CD4-positive, alpha-beta T cell (primary cell): ENCODE results near the gene NUP214. TPM values are rescaled to one million over a fixed set of nuclear protein-coding genes. Genes with fewer than 3 reads are reported as not detected.

Source experiments
- ATAC-seq: fragments of 200-7000 bp; cut with Tn5 transposase; one replicate; pipeline ENCODE4 v1.10.0; 2022; ENCODE audit warnings: mild to moderate bottlenecking; ENCODE audit not compliant: poor library complexity
- CTCF ChIA-PET: fragments of 350-600 bp; sonication (Branson Sonifier 250); formaldehyde crosslinking; loops from one replicate; lab custom pipeline; 2021; ENCODE audit warnings: antibody characterized with exemption, inconsistent platforms; lab: Charles Lee
- POLR2A ChIA-PET: fragments of 350-600 bp; sonication (Branson Sonifier 250); formaldehyde crosslinking; loops from one replicate; lab custom pipeline; 2021; ENCODE audit warnings: antibody characterized with exemption, inconsistent platforms; lab: Charles Lee
- DNase-seq, 14 experiments: peaks; one replicate each; pipeline ENCODE4 v3.0.0-alpha.2; 2013 to 2020; ENCODE audit warnings: mixed read lengths in 2 of 14
- H3K27ac ChIP-seq, 2 donors: one replicate each; pipeline versions ENCODE4 v1.5.1 to v1.7.0; 2013; ENCODE audit warnings: low read length in 2 of 2, low read depth in 1 of 2, mild to moderate bottlenecking in 1 of 2
- H3K27me3 ChIP-seq, 2 experiments: 1 replicate in 1 of 2; 2 replicates in 1 of 2; pipeline versions ENCODE4 v1.6.1 to v1.7.0; 2013; ENCODE audit warnings: low read length in 2 of 2, control low read depth in 1 of 2, mild to moderate bottlenecking in 1 of 2, moderate library complexity in 1 of 2; ENCODE audit not compliant: insufficient read depth in 2 of 2, control insufficient read depth in 1 of 2
- H3K36me3 ChIP-seq: one replicate; pipeline ENCODE4 v1.6.1; 2013; ENCODE audit warnings: low read length, control low read depth; ENCODE audit not compliant: insufficient read depth
- H3K4me1 ChIP-seq: one replicate; pipeline ENCODE4 v1.6.1; 2013; ENCODE audit warnings: low read length, control low read depth; ENCODE audit not compliant: insufficient read depth
- H3K4me3 ChIP-seq: one replicate; pipeline ENCODE4 v1.5.1; 2013; ENCODE audit warnings: mild to moderate bottlenecking, low read length, moderate library complexity
- H3K9me3 ChIP-seq, 2 experiments: 1 replicate in 1 of 2; 2 replicates in 1 of 2; pipeline versions ENCODE4 v1.6.1 to v1.7.0; 2013; ENCODE audit warnings: low read length in 2 of 2, mild to moderate bottlenecking in 2 of 2, control low read depth in 1 of 2, moderate library complexity in 1 of 2; ENCODE audit not compliant: control insufficient read depth in 1 of 2, insufficient read depth in 1 of 2
- H3K27ac Mint-ChIP-seq: one replicate; pipeline ENCODE4 v1.8.0; 2020; ENCODE audit warnings: mixed read lengths
- H3K27me3 Mint-ChIP-seq: one replicate; pipeline ENCODE4 v1.8.0; 2021; ENCODE audit warnings: mixed read lengths
- H3K36me3 Mint-ChIP-seq: one replicate; pipeline ENCODE4 v1.8.0; 2021; ENCODE audit warnings: low read depth, mixed read lengths
- H3K4me1 Mint-ChIP-seq: one replicate; pipeline ENCODE4 v1.8.0; 2021; ENCODE audit warnings: low read depth, mixed read lengths
- H3K4me3 Mint-ChIP-seq: one replicate; pipeline ENCODE4 v1.8.0; 2020; ENCODE audit warnings: mild to moderate bottlenecking, mixed read lengths
- H3K9me3 Mint-ChIP-seq: one replicate; pipeline ENCODE4 v1.8.0; 2020; ENCODE audit warnings: mixed read lengths
- CTCF ChIP-seq: fragments of 200-600 bp; IDR thresholded peaks from one replicate; pipeline ENCODE4 v1.8.0; 2022; ENCODE audit warnings: antibody characterized with exemption, mild to moderate bottlenecking
- intact Hi-C, 2 experiments: fragments of 100-400 bp; cut with DNase I in 1 of 2; cut with micrococcal nuclease in 1 of 2; formaldehyde crosslinking; loops; one replicate each; pipeline versions ENCODE4 v1.15.1 to v1.9.0; 2023 to 2025; cut with DNase I, micrococcal nuclease
- total RNA-seq, 174 experiments: library from RNA in 2 of 174; stranded (reverse) in 2 of 174; gene quantifications; one replicate each; pipeline ENCODE4 v1.2.3 and lab custom pipeline; 2021 to 2026

The NUP214 gene
- total RNA-seq, 2 experiments from 2014 or later = 105 to 107 TPM

- H3K27ac Mint-ChIP-seq = no peak overlapping the region
- DNase-seq (no peak), ATAC-seq (no peak)
- ChIA-PET POLR2A (no interaction called here), CTCF (no interaction called here)
- intact Hi-C loops = no loop called here
- no peaks in the 10 kb centered on the region for H3K9me3 Mint-ChIP-seq
- peaks cover 93% of the 10 kb centered on the region for H3K36me3 ChIP-seq
- no peak overlapping the region for H3K4me3 ChIP-seq
- H3K27me3 Mint-ChIP-seq = no peaks in the 10 kb centered on the region
- no peaks in the 10 kb centered on the region for H3K4me1 ChIP-seq
- TF ChIP-seq CTCF = no peak
- peaks cover 97% of the 10 kb centered on the region for H3K36me3 Mint-ChIP-seq
- H3K4me1 Mint-ChIP-seq = no peaks in the 10 kb centered on the region
- H3K4me3 Mint-ChIP-seq = no peak overlapping the region
- H3K27me3 ChIP-seq = no peaks in the 10 kb centered on the region
- H3K9me3 ChIP-seq = no peaks in the 10 kb centered on the region
- H3K27ac ChIP-seq = no peak overlapping the region
Observed at GRCh38 chr9:131140550-131140949, 15.2 kb downstream of the NUP214 start.

- no peaks in the 10 kb centered on the region for H3K9me3 ChIP-seq
- DNase-seq (no peak), ATAC-seq (no peak)
- Mint-ChIP-seq H3K27ac (no peak overlapping the region), H3K4me3 (no peak overlapping the region), H3K9me3 (no peaks in the 10 kb centered on the region), H3K27me3 (no peaks in the 10 kb centered on the region), H3K36me3 (peaks cover 97% of the 10 kb centered on the region), H3K4me1 (no peaks in the 10 kb centered on the region)
- ChIA-PET CTCF (no interaction called here), POLR2A (no interaction called here)
- H3K27me3 ChIP-seq = no peaks in the 10 kb centered on the region
- intact Hi-C loops = no loop called here
- no peak overlapping the region for H3K27ac ChIP-seq
- H3K4me3 ChIP-seq = no peak overlapping the region
- no peak for TF ChIP-seq CTCF
- peaks cover 92% of the 10 kb centered on the region for H3K36me3 ChIP-seq
- H3K4me1 ChIP-seq = no peaks in the 10 kb centered on the region
Observed at GRCh38 chr9:131142160-131142559, 16.8 kb downstream of the NUP214 start.

DNA sequence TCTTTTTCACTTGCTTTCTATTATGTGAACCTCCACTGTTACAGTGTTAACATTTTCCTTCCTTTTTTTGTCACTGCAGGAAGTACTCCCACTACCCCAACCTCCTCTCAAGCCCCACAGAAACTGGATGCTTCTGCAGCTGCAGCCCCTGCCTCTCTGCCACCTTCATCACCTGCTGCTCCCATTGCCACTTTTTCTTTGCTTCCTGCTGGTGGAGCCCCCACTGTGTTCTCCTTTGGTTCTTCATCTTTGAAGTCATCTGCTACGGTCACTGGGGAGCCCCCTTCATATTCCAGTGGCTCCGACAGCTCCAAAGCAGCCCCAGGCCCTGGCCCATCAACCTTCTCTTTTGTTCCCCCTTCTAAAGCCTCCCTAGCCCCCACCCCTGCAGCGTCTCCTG, 18.8 kb downstream of the NUP214 start:
- intact Hi-C loops = no loop called here
- peaks cover 97% of the 10 kb centered on the region for H3K36me3 Mint-ChIP-seq
- Histone ChIP-seq H3K9me3 (no peaks in the 10 kb centered on the region), H3K36me3 (peaks cover 95% of the 10 kb centered on the region), H3K27ac (no peak overlapping the region), H3K27me3 (no peaks in the 10 kb centered on the region), H3K4me3 (no peak overlapping the region), H3K4me1 (no peaks in the 10 kb centered on the region)
- no peaks in the 10 kb centered on the region for H3K27me3 Mint-ChIP-seq
- peaks cover 4% of the 10 kb centered on the region for H3K4me1 Mint-ChIP-seq
- no peak for DNase-seq
- no peak for TF ChIP-seq CTCF
- ChIA-PET CTCF (no interaction called here), POLR2A (interaction anchor here (0.6 kb wide), 1 partner anchor 21 kb away, joined by 3 read pairs; no protein-coding TSS in a partner anchor)
- ATAC-seq = no peak
- no peak overlapping the region for H3K27ac Mint-ChIP-seq
- no peak overlapping the region for H3K4me3 Mint-ChIP-seq
- no peaks in the 10 kb centered on the region for H3K9me3 Mint-ChIP-seq
